ENCODE results near the gene TOP1. TPM values are rescaled to one million over a fixed set of nuclear protein-coding genes. Genes with fewer than 3 reads are reported as not detected.

The TOP1 gene
- total RNA-seq, 1 donor from 2014 or later = 62.7 TPM

- Mint-ChIP-seq H3K27me3 (no peaks in the 10 kb centered on the region), H3K9me3 (no peaks in the 10 kb centered on the region), H3K4me1 (peaks cover 34% of the 10 kb centered on the region), H3K27ac (no peak overlapping the region), H3K36me3 (ENCODE audit: low read depth) (peaks cover 75% of the 10 kb centered on the region), H3K4me3 (no peak overlapping the region)
- TF ChIP-seq, protein P1, sequence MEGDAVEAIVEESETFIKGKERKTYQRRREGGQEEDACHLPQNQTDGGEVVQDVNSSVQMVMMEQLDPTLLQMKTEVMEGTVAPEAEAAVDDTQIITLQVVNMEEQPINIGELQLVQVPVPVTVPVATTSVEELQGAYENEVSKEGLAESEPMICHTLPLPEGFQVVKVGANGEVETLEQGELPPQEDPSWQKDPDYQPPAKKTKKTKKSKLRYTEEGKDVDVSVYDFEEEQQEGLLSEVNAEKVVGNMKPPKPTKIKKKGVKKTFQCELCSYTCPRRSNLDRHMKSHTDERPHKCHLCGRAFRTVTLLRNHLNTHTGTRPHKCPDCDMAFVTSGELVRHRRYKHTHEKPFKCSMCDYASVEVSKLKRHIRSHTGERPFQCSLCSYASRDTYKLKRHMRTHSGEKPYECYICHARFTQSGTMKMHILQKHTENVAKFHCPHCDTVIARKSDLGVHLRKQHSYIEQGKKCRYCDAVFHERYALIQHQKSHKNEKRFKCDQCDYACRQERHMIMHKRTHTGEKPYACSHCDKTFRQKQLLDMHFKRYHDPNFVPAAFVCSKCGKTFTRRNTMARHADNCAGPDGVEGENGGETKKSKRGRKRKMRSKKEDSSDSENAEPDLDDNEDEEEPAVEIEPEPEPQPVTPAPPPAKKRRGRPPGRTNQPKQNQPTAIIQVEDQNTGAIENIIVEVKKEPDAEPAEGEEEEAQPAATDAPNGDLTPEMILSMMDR (IDR thresholded peaks at IDR 0.05) = no peak
- no peak for ATAC-seq (ENCODE audit: low read depth)
- intact Hi-C loops (cut with micrococcal nuclease) = no loop called here
- ChIA-PET POLR2A (no interaction called here), CTCF (no interaction called here)
- no peak for DNase-seq
Observed at GRCh38 chr20:41162396-41162795, 133.8 kb downstream of the TOP1 start.

DNA sequence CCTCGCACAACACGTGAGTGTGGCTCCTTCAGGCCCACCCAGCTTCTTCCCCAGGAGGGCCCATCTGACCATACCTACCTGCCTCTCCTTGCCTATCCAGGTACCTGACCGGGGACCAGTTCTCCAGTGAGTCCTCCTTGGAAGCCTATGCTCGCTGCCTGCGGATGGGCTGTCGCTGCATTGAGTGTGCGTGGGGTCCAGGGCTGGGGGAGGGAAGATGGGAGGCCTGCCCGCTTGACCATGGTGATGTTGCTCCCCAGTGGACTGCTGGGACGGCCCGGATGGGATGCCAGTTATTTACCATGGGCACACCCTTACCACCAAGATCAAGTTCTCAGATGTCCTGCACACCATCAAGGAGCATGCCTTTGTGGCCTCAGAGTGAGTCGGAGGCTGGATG, 135.2 kb downstream of the TOP1 start:
- no peak overlapping the region for H3K27ac Mint-ChIP-seq

DNA sequence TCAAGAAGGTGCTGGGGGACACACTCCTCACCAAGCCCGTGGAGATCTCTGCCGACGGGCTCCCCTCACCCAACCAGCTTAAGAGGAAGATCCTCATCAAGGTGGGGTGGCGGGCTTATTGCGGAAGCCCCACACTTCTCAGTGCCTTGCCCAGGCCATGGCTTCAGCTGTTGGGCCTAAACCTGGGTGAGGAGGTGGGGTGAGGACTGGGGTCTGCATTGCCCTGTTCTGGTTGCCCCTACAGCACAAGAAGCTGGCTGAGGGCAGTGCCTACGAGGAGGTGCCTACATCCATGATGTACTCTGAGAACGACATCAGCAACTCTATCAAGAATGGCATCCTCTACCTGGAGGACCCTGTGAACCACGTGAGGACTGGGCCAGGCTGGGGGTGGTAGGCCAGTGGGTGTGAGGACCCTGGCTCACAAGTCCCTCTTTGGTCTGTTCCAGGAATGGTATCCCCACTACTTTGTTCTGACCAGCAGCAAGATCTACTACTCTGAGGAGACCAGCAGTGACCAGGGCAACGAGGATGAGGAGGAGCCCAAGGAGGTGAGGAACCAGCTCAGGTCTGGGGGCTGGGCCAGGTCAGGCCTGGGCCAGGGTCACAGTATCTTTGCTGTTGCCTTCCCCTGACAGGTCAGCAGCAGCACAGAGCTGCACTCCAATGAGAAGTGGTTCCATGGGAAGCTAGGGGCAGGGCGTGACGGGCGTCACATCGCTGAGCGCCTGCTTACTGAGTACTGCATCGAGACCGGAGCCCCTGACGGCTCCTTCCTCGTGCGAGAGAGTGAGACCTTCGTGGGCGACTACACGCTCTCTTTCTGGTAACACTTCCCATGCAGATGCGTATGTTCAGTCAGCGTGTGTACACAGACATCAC, 136.6 kb downstream of the TOP1 start:
- H3K27me3 Mint-ChIP-seq = no peaks in the 10 kb centered on the region
- peaks cover 17% of the 10 kb centered on the region for H3K4me1 Mint-ChIP-seq
- DNase-seq (no peak), ATAC-seq (ENCODE audit: low read depth) (no peak)
- POLR2A ChIA-PET = interaction anchor here (0.6 kb wide), 1 partner anchor 528 kb away, joined by 3 read pairs; no protein-coding TSS in a partner anchor
- intact Hi-C loops (cut with micrococcal nuclease) = no loop called here
- no peak overlapping the region for H3K27ac Mint-ChIP-seq
- peaks cover 85% of the 10 kb centered on the region for H3K36me3 Mint-ChIP-seq (ENCODE audit: low read depth)
- CTCF ChIA-PET = interaction anchor here (1.7 kb wide), 1 partner anchor 8 kb away, joined by 8 read pairs; no protein-coding TSS in a partner anchor
- no peak overlapping the region for H3K4me3 Mint-ChIP-seq
- TF ChIP-seq, protein P1 (IDR thresholded peaks at IDR 0.05) = no peak
- no peaks in the 10 kb centered on the region for H3K9me3 Mint-ChIP-seq

More for the DNA sequence above, 135.2 kb downstream of the TOP1 start:
- H3K9me3 Mint-ChIP-seq = no peaks in the 10 kb centered on the region
- DNase-seq (no peak), ATAC-seq (ENCODE audit: low read depth) (no peak)
- TF ChIP-seq, protein P1 (IDR thresholded peaks at IDR 0.05) = no peak
- H3K4me1 Mint-ChIP-seq = peaks cover 25% of the 10 kb centered on the region
- ChIA-PET POLR2A (no interaction called here), CTCF (interaction anchor here (1.7 kb wide), 1 partner anchor 9 kb away, joined by 8 read pairs; no protein-coding TSS in a partner anchor)
- intact Hi-C loops (cut with micrococcal nuclease) = no loop called here
- no peak overlapping the region for H3K4me3 Mint-ChIP-seq
- peaks cover 80% of the 10 kb centered on the region for H3K36me3 Mint-ChIP-seq (ENCODE audit: low read depth)
- H3K27me3 Mint-ChIP-seq = no peaks in the 10 kb centered on the region

GRCh38 chr20:41166201-41167117, 137.8 kb downstream of the TOP1 start:
- peaks cover 12% of the 10 kb centered on the region for H3K4me1 Mint-ChIP-seq
- H3K9me3 Mint-ChIP-seq = no peaks in the 10 kb centered on the region
- H3K4me3 Mint-ChIP-seq = no peak overlapping the region
- no peak for ATAC-seq (ENCODE audit: low read depth)
- no peak for DNase-seq
- CTCF ChIA-PET = no interaction called here
- intact Hi-C loops (cut with micrococcal nuclease) = no loop called here
- H3K27ac Mint-ChIP-seq = no peak overlapping the region
- POLR2A ChIA-PET = no interaction called here
- H3K36me3 Mint-ChIP-seq (ENCODE audit: low read depth) = peaks cover 84% of the 10 kb centered on the region
- TF ChIP-seq, protein P1 (IDR thresholded peaks at IDR 0.05) = no peak
- H3K27me3 Mint-ChIP-seq = no peaks in the 10 kb centered on the region

GRCh38 chr20:41167118-41167470, 138.5 kb downstream of the TOP1 start:
- DNase-seq = no peak
- ChIA-PET POLR2A (no interaction called here), CTCF (interaction anchor here (9.7 kb wide), 1 partner anchor 173 kb away, joined by 161 read pairs; the partner anchor contains the start of gene LPIN3)
- ATAC-seq (ENCODE audit: low read depth) = no peak
- intact Hi-C loops (cut with micrococcal nuclease) = no loop called here
- H3K27me3 Mint-ChIP-seq = no peaks in the 10 kb centered on the region
- no peaks in the 10 kb centered on the region for H3K9me3 Mint-ChIP-seq
- peaks cover 12% of the 10 kb centered on the region for H3K4me1 Mint-ChIP-seq
- peaks cover 86% of the 10 kb centered on the region for H3K36me3 Mint-ChIP-seq (ENCODE audit: low read depth)
- H3K4me3 Mint-ChIP-seq = no peak overlapping the region
- TF ChIP-seq, protein P1 (IDR thresholded peaks at IDR 0.05) = no peak
- H3K27ac Mint-ChIP-seq = no peak overlapping the region

All from activated B cell treated with CpG ODN at 0.5 μM for 24 hours (primary cell).